GM12801 (cell line): ENCODE results near the gene KAT7.

ENCODE experiments used
- TF ChIP-seq, protein P1 (sequence below): IDR thresholded peaks from one replicate; pipeline ENCODE4 v1.5.1; 2011; ENCODE audit warnings: control low read depth; ENCODE audit not compliant: insufficient read length; ENCODE audit errors: extremely low read depth

Gene KAT7

DNA sequence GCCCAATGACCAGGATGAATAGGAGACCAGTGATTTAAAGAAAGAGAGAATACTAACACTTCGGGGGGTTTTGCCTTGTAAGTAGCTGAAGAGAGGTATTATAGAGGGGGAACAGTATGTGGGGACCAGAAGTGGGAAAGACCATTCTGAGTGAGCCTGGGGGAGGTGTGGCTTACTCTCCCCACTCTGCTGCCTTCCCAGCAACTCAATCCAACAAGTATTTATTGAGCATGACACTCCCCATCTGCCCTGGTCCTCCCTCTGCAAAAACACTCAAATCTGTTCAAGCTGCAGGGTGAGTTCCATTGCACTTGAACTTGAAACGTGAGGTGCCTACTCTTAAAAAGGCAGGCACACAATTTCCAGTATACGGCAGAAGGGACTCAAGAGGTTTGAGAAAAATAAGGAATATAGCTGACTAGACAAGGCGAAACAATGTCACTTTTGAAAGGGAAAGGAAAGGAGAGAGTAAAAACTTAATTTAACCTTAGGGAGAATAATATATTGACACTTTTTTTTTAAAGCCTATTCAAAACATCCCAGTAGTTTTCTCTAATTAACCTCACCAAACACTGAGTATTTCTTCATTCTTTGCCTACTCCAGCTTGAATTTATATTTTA lies 32.7 kb upstream of the KAT7 start:
- TF ChIP-seq, protein P1, sequence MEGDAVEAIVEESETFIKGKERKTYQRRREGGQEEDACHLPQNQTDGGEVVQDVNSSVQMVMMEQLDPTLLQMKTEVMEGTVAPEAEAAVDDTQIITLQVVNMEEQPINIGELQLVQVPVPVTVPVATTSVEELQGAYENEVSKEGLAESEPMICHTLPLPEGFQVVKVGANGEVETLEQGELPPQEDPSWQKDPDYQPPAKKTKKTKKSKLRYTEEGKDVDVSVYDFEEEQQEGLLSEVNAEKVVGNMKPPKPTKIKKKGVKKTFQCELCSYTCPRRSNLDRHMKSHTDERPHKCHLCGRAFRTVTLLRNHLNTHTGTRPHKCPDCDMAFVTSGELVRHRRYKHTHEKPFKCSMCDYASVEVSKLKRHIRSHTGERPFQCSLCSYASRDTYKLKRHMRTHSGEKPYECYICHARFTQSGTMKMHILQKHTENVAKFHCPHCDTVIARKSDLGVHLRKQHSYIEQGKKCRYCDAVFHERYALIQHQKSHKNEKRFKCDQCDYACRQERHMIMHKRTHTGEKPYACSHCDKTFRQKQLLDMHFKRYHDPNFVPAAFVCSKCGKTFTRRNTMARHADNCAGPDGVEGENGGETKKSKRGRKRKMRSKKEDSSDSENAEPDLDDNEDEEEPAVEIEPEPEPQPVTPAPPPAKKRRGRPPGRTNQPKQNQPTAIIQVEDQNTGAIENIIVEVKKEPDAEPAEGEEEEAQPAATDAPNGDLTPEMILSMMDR, result no peak

- TF ChIP-seq, protein P1, result no peak
These were observed 31.9 kb upstream of the KAT7 start for GRCh38 chr17:49756323-49757150.

DNA sequence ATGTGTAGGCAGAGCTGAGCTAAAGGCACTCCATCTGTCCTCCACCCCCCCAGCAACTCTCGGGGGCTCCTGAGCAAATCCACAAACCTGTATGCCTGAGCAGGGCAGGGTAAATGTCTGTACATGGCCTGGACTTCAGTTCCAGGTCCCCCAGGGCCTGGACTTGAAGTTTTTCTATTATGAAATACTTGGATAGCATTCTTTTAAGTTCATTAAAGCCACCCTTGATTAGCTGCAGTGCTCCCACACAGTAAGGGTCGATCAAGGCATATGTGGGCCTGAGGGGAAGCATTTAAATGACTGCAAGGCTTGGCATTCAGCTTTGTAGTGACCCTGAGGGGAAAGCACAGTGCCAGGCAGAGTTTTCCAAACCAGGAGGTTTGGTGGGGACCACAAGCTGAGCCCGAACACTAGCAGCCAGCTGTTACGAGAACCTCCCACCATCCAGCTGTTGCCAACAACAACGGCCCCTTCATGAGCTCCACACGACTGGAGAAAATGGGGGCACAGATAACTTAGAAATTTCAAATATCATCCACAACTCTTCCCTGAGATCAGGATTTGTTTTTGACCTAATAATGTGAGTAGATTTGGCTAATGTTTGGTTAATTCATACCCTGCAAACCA lies 31.2 kb upstream of the KAT7 start:
- TF ChIP-seq, protein P1, result no peak

DNA sequence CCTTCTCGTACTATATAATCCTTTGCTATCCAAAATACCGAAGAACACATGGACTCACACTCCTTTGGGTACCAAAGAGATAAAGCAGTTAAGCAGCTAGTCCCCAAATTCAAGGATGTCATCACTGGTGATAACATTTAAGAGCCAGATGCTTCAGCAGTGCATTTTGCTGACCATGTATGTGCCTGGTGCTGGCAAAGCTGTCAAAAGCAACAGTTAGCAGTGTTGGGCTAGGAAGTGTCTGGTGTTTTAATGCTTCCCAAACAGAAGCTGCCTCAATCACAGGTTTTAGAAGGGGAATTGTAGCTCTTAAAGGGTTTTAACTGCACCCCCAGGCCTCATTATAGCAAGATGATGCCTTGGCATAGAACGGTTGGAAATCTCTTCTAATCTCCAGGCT lies 29.3 kb upstream of the KAT7 start:
- TF ChIP-seq, protein P1, result no peak

- TF ChIP-seq, protein P1, result no peak
These were observed 28.2 kb upstream of the KAT7 start for GRCh38 chr17:49760296-49760695.

- TF ChIP-seq, protein P1, result no peak
These were observed 27.4 kb upstream of the KAT7 start for GRCh38 chr17:49760932-49761558.

DNA sequence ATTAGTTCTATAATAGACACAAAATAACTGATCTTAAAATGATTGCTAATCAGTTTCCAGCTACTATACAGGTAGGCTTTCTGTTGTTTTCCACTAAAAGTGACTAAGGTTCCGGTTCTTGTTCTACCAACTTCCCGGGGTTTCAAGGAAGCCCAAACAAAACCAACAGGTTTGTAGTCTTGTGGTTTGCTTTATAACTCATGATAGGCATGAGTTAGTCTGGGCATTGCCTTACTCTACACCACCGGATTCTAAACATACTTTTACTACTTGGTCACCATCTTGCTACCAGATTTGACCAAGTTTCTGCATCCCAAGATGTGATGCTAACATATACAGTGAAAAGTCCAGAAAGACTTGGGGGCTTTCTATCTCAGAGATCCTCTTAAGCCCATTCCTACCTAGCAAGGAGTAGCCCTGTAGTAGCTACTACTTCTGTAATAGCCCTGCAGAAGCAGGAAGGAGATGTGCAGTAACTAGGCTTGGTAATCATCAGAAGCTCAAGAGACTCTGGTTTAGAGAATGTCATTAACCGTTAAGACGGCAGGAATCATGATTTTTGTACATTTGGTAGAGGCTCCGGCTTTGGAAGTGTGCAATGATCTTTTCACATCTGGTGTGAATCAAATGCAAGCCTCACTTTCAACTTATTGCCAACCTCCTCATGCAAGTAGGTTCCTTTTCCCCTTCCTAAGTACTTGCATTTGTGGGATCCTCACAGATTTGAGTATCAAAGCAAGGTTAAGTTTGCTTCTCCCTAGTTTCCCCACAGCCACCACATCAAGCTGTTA lies 26.1 kb upstream of the KAT7 start:
- TF ChIP-seq, protein P1, result no peak
